Panc1 (cell line): ENCODE data around the gene RGS9BP.

Source experiments
- CTCF ChIP-seq: fragments of 450-650 bp; IDR thresholded peaks from 2 replicates; pipeline ENCODE4 v1.5.1; 2017; ENCODE audit warnings: mild to moderate bottlenecking
- POLR2AphosphoS5 ChIP-seq: IDR thresholded peaks from 2 replicates; pipeline ENCODE4 v1.6.1; 2012; ENCODE audit warnings: mild to moderate bottlenecking, low read depth, low read length, moderate library complexity

- TF ChIP-seq CTCF (no peak), POLR2AphosphoS5 (no peak)
Measured at GRCh38 chr19:32662186-32662585, 13.5 kb upstream of the RGS9BP start.
